K562 (cell line): Measurements from ENCODE around the gene CCDC117. TPM values are rescaled to one million over a fixed set of nuclear protein-coding genes. Genes with fewer than 3 reads are reported as not detected.
A peak's percentile ranks its signal among the peaks of the same experiment; 100 is the strongest.

Experiments used
- ARID4B ChIP-seq: sonication (generic); formaldehyde crosslinking; IDR thresholded peaks from 2 replicates; pipeline ENCODE4 v1.8.0; 2022; ENCODE audit warnings: mild to moderate bottlenecking, missing genetic modification reagents
- CBX8 ChIP-seq: fragments of 200-600 bp; sonication (generic); IDR thresholded peaks from 2 replicates; pipeline ENCODE4 v1.6.1; 2012; ENCODE audit warnings: borderline replicate concordance, mixed run types, low read depth, mild to moderate bottlenecking, moderate library complexity, mixed read lengths, low read length, control low read depth, inconsistent platforms; ENCODE audit not compliant: poor library complexity, severe bottlenecking; ENCODE audit errors: extremely low read depth
- CHAMP1 ChIP-seq: fragments of 450-650 bp; IDR thresholded peaks from 2 replicates; pipeline ENCODE4 v1.6.1; 2016; ENCODE audit warnings: mild to moderate bottlenecking
- CTBP1 ChIP-seq: fragments of 450-650 bp; IDR thresholded peaks from 2 replicates; pipeline ENCODE4 v1.6.1; 2016; ENCODE audit warnings: borderline replicate concordance
- E2F4 ChIP-seq: sonication (generic); formaldehyde crosslinking; IDR thresholded peaks from 2 replicates; pipeline ENCODE4 v1.8.0; 2022; ENCODE audit warnings: mild to moderate bottlenecking, low read depth, missing genetic modification reagents
- ELF2 ChIP-seq: fragments of 250-450 bp; sonication (Bioruptor Pico); IDR thresholded peaks from 2 replicates; pipeline ENCODE4 v1.5.0; 2021; ENCODE audit warnings: mild to moderate bottlenecking
- EP300 ChIP-seq: IDR thresholded peaks from 2 replicates; pipeline ENCODE4 v1.6.1; 2012; ENCODE audit warnings: low read length, improper control_type of control experiment
- FOXO4 ChIP-seq: fragments of 450-650 bp; formaldehyde crosslinking; IDR thresholded peaks from 2 replicates; pipeline ENCODE4 v1.4.0; 2020; ENCODE audit warnings: mild to moderate bottlenecking, moderate library complexity
- MCM2 ChIP-seq: fragments of 450-650 bp; IDR thresholded peaks from 2 replicates; pipeline ENCODE4 v1.6.1; 2017; ENCODE audit warnings: low read depth, mild to moderate bottlenecking
- NELFE ChIP-seq: IDR thresholded peaks from 2 replicates; pipeline ENCODE4 v1.6.1; 2011; ENCODE audit warnings: mild to moderate bottlenecking; ENCODE audit not compliant: insufficient read depth, insufficient read length
- NFXL1 ChIP-seq: fragments of 450-650 bp; formaldehyde crosslinking; IDR thresholded peaks from 2 replicates; pipeline ENCODE4 v1.4.0; 2021; ENCODE audit warnings: mild to moderate bottlenecking
- TAF1 ChIP-seq: IDR thresholded peaks from 2 replicates; pipeline ENCODE4 v1.6.1; 2011; ENCODE audit warnings: mild to moderate bottlenecking, low read length, moderate library complexity; ENCODE audit not compliant: insufficient read depth, control insufficient read depth, severe bottlenecking; ENCODE audit errors: extremely low read depth
- WHSC1 ChIP-seq: IDR thresholded peaks from one replicate; pipeline ENCODE4 v1.6.1; 2012; ENCODE audit warnings: low read length, control low read depth, inconsistent platforms
- ZC3H11A ChIP-seq: IDR thresholded peaks from 2 replicates; pipeline ENCODE4 v1.6.1; 2012; ENCODE audit warnings: low read depth, low read length, improper control_type of control experiment
- ZNF184 ChIP-seq: sonication (generic); formaldehyde crosslinking; IDR thresholded peaks from 2 replicates; pipeline ENCODE4 v1.5.0; 2020; ENCODE audit warnings: missing genetic modification reagents
- ZNF695 ChIP-seq: fragments of 450-650 bp; formaldehyde crosslinking; IDR thresholded peaks from 2 replicates; pipeline ENCODE4 v1.4.0; 2020; ENCODE audit warnings: mild to moderate bottlenecking, moderate library complexity
- ZNF699 ChIP-seq: fragments of 250-450 bp; sonication (Bioruptor Pico); IDR thresholded peaks from 2 replicates; pipeline ENCODE4 v1.8.0; 2021; ENCODE audit warnings: mild to moderate bottlenecking, moderate library complexity; ENCODE audit not compliant: insufficient replicate concordance
- polyA plus RNA-seq, 8 experiments: library from polyadenylated mRNA; depleted of rRNA in 4 of 8; stranded (reverse) in 5 of 8; unstranded in 3 of 8; fragments of >200 nt; fragmentation: Nextera tagmentation in 2 of 8; fragmentation: Illumina TruSeq in 1 of 8; extraction: Ambion mirVana in 2 of 8; extraction: Trizol in 1 of 8; gene quantifications; 2 replicates each; pipeline versions ENCODE4 v1.2.1 to v1.2.3, GENCODE V29; 2011 to 2014; ENCODE audit warnings: inconsistent platforms in 1 of 8, missing spikeins in 1 of 8
- total RNA-seq, 7 experiments: library from RNA; depleted of rRNA in 6 of 7; stranded (reverse); fragments of >200 nt in 6 of 7; fragmentation: Illumina TruSeq in 2 of 7; extraction: Trizol in 2 of 7; gene quantifications; 2 replicates each; pipeline versions ENCODE4 v1.2.1 to v1.2.3, GENCODE V29; 2011 to 2021; ENCODE audit warnings: low replicate concordance in 1 of 7
- TF ChIP-seq, protein P1 (sequence below): fragments of 250-450 bp; sonication (Bioruptor Pico); IDR thresholded peaks from 2 replicates; pipeline ENCODE4 v1.8.0; 2022; ENCODE audit warnings: moderate library complexity, mild to moderate bottlenecking, inconsistent platforms

The CCDC117 gene
- total and polyA plus RNA-seq, 9 of the 15 experiments (the other 6 are each of a cell fraction or from before 2014, with no cell fraction given) = 5.7 to 23.3 (median 15.8) TPM

DNA sequence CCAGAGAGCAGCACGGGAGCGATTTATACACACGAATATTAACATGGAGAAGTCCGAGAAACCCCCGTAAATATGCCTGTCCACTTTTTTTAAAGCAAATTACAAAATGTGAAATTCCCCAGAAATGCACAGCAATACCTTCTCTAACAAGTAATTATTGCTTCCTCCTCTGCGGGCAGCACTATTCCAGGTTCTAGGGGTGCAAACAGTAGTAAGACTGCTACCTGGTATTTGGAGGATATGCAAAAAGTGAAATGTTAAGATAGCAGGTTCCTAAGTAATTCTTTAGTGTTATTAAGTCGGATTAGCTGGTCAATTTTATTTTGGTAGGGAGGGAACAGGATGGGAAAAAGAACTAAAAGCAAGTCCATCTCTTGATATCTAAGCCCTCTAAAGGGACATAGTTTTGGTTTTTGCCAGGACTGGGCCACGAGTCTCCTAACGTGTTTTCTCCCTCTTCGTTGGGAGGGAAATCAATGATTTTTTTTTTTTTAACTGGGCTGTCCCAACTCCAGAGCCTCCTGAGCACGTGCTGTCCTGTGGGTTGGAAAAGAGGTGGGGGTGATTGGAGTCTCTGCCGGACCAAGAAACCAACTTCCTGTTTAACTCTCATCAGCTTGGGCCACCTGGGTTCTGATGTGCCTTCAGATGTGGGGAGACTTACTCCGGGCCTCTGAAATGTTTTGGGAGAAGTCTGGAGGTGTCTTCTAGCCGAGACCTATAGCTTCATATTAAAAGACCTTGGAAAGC is 29.5 kb downstream of the CCDC117 start (continued):
- no peak for TF ChIP-seq CHAMP1
- no peak for TF ChIP-seq MCM2
- peak; percentile 23 for TF ChIP-seq TAF1
- no peak for TF ChIP-seq FOXO4 (CRISPR knock-in tag)
- no peak for TF ChIP-seq ZNF695 (CRISPR knock-in tag)
- TF ChIP-seq ARID4B (CRISPR knock-in tag) = no peak
- TF ChIP-seq NFXL1 (CRISPR knock-in tag) = no peak
- TF ChIP-seq CTBP1 = no peak
- TF ChIP-seq CBX8 = no peak
- TF ChIP-seq E2F4 (CRISPR knock-in tag) = no peak
- no peak for TF ChIP-seq NELFE
- TF ChIP-seq EP300 = no peak
- no peak for TF ChIP-seq ELF2
- TF ChIP-seq ZNF184 = no peak
- TF ChIP-seq, protein P1, sequence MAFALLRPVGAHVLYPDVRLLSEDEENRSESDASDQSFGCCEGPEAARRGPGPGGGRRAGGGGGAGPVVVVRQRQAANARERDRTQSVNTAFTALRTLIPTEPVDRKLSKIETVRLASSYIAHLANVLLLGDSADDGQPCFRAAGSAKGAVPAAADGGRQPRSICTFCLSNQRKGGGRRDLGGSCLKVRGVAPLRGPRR (CRISPR knock-in tag) = no peak
- TF ChIP-seq ZC3H11A = no peak
- no peak for TF ChIP-seq WHSC1
- TF ChIP-seq ZNF699 (CRISPR knock-in tag) = no peak
